Vagina (tissue), 2 donors: ENCODE data around the gene NLGN1.

Source experiments
- CTCF ChIP-seq, 3 experiments: fragments of 450-650 bp in 2 of 3; fragments of 200-600 bp in 1 of 3; sonication (generic) in 1 of 3; IDR thresholded peaks; one replicate each; pipeline ENCODE4 v1.5.1; 2017 to 2019; ENCODE audit warnings: antibody characterized with exemption in 3 of 3, mild to moderate bottlenecking in 2 of 3, moderate library complexity in 2 of 3
- POLR2A ChIP-seq, 2 donors: fragments of 450-650 bp; IDR thresholded peaks; one replicate each; pipeline ENCODE4 v1.6.1; 2017; ENCODE audit warnings: antibody characterized with exemption in 2 of 2, mild to moderate bottlenecking in 2 of 2, moderate library complexity in 2 of 2
- POLR2AphosphoS5 ChIP-seq, 2 donors: sonication (generic); formaldehyde crosslinking; IDR thresholded peaks; one replicate each; pipeline ENCODE4 v1.9.0; 2017; ENCODE audit warnings: antibody characterized with exemption in 2 of 2, mild to moderate bottlenecking in 2 of 2, low read depth in 1 of 2; ENCODE audit not compliant: insufficient read depth in 1 of 2

DNA sequence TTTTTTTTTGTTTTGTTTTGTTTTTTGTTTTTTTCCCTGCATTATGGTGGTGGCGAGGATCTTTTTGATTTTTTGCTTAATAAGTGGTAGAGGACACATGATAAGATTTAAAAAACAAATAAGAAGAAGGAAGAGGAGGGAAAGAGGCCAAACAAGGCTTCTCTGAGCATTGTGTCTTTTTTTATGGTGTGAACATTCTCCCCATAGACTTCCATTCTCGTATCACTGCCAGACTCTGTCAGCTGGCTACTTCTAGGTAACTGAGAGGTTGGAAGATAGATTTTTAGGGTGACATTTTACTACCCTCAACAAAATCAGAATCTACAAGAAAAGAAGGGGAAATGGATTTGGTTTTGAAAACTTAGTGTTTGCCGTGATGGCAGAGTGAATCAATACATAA, 3.8 kb downstream of the NLGN1 start:
- TF ChIP-seq CTCF (IDR thresholded peaks at IDR 0.05): no peak
- no peak for TF ChIP-seq POLR2A (IDR thresholded peaks at IDR 0.05)
- TF ChIP-seq POLR2AphosphoS5 (IDR thresholded peaks at IDR 0.05; ENCODE audit: insufficient read depth in 1 of 2, low read depth in 1 of 2): no peak
